Small intestine (tissue), 7 donors: ENCODE data around the gene MRPS14. TPM values are rescaled to one million over a fixed set of nuclear protein-coding genes. Genes with fewer than 3 reads are reported as not detected.
"Not testable (repeated sequence)": the region's sequence is repeated elsewhere in the genome, so short reads cannot be mapped to it uniquely, and the experiment has no call there.

Experiments used
- DNase-seq, 2 donors: peaks; one replicate each; pipeline versions ENCODE4 v3.0.0 to v3.0.0-alpha.2; 2013
- FAIRE-seq: peaks from 2 replicates; lab custom pipeline; 2012; peaks lifted over from hg19 to GRCh38; lab: Jason Lieb, UNC
- H3K27ac ChIP-seq, 3 donors: one replicate each; pipeline ENCODE4 v1.5.1; 2013; ENCODE audit warnings: low read length in 2 of 3, mild to moderate bottlenecking in 2 of 3, control low read depth in 1 of 3, inconsistent platforms in 1 of 3, low read depth in 1 of 3, moderate library complexity in 1 of 3
- H3K27me3 ChIP-seq, 3 donors: one replicate each; pipeline ENCODE4 v1.6.1; 2013; ENCODE audit warnings: low read length in 3 of 3, inconsistent platforms in 1 of 3; ENCODE audit not compliant: control insufficient read depth in 3 of 3, insufficient read depth in 3 of 3
- H3K36me3 ChIP-seq, 3 donors: one replicate each; pipeline ENCODE4 v1.6.1; 2013; ENCODE audit warnings: low read length in 3 of 3, inconsistent platforms in 1 of 3, low read depth in 1 of 3, mild to moderate bottlenecking in 1 of 3, moderate library complexity in 1 of 3; ENCODE audit not compliant: control insufficient read depth in 3 of 3, insufficient read depth in 2 of 3
- H3K4me1 ChIP-seq, 3 donors: one replicate each; pipeline ENCODE4 v1.6.1; 2013; ENCODE audit warnings: low read length in 2 of 3, inconsistent platforms in 1 of 3, low read depth in 1 of 3, mild to moderate bottlenecking in 1 of 3, moderate library complexity in 1 of 3; ENCODE audit not compliant: control insufficient read depth in 3 of 3, insufficient read depth in 2 of 3
- H3K4me3 ChIP-seq, 3 donors: one replicate each; pipeline ENCODE4 v1.5.1; 2013; ENCODE audit warnings: low read length in 3 of 3, control low read depth in 1 of 3, inconsistent platforms in 1 of 3, low read depth in 1 of 3, mild to moderate bottlenecking in 1 of 3, moderate library complexity in 1 of 3
- H3K9me3 ChIP-seq, 2 donors: one replicate each; pipeline ENCODE4 v1.6.1; 2013; ENCODE audit warnings: low read depth in 1 of 2, low read length in 1 of 2; ENCODE audit not compliant: control insufficient read depth in 2 of 2, insufficient read depth in 1 of 2
- WGBS, 3 donors: extraction: QIAGEN DNeasy Blood & Tissue Kit; methylation state at CpG; one replicate each; pipeline ENCODE4 v1.1.7; 2013; 5-methylcytosine and 5-hydroxymethylcytosine counted together
- polyA plus RNA-seq, 4 donors: library from polyadenylated mRNA; stranded (reverse) in 3 of 4; unstranded in 1 of 4; fragments of 200-250 nt in 3 of 4; fragments of 120-200 nt in 1 of 4; gene quantifications; one replicate each; pipeline versions ENCODE4 v1.2.1 to v1.2.3, GENCODE V29; 2013
- donor health status: healthy with polysubstance abuse.
- donor health status: control.
- donor health status: control.
- donor health status: Bipolar disorder and iron deficiency.
- donor health status: healthy.

MRPS14 gene
- polyA plus RNA-seq, 4 donors = 18.1 to 34.7 (median 25.6) TPM

GRCh38 chr1:175037416-175037815, 14.2 kb upstream of the MRPS14 start:
- no peaks in the 10 kb centered on the region for H3K4me1 ChIP-seq
- no peaks in the 10 kb centered on the region for H3K36me3 ChIP-seq
- H3K4me3 ChIP-seq = no peak overlapping the region
- no peak for FAIRE-seq
- H3K27me3 ChIP-seq = no peaks in the 10 kb centered on the region
- H3K27ac ChIP-seq = no peak overlapping the region
- WGBS, 3 donors = 53 to 61% (median 61%) methylated on average over 7 of the region's 7 CpGs
- no peaks in the 10 kb centered on the region for H3K9me3 ChIP-seq
- no peak for DNase-seq

GRCh38 chr1:175036476-175036875, 13.3 kb upstream of the MRPS14 start:
- WGBS, 3 donors = 61 to 68% (median 65%) methylated on average over 3 of the region's 3 CpGs
- no peaks in the 10 kb centered on the region for H3K9me3 ChIP-seq
- H3K4me3 ChIP-seq = no peak overlapping the region
- no peak for FAIRE-seq
- no peaks in the 10 kb centered on the region for H3K27me3 ChIP-seq
- H3K4me1 ChIP-seq = no peaks in the 10 kb centered on the region
- no peak for DNase-seq
- no peak overlapping the region for H3K27ac ChIP-seq
- no peaks in the 10 kb centered on the region for H3K36me3 ChIP-seq

- DNase-seq (no peak), FAIRE-seq (no peak)
- no peaks in the 10 kb centered on the region for H3K4me1 ChIP-seq
- H3K27ac ChIP-seq = no peak overlapping the region
- H3K9me3 ChIP-seq = no peaks in the 10 kb centered on the region
- H3K27me3 ChIP-seq = no peaks in the 10 kb centered on the region
- H3K36me3 ChIP-seq = no peaks in the 10 kb centered on the region
- H3K4me3 ChIP-seq = no peak overlapping the region
- 91 to 94% (median 92%) methylated on average over 6 of the region's 6 CpGs for WGBS, 3 donors
Measured at GRCh38 chr1:175035865-175036264, 12.6 kb upstream of the MRPS14 start.

- Histone ChIP-seq H3K36me3 (no peaks in the 10 kb centered on the region), H3K27me3 (no peaks in the 10 kb centered on the region), H3K4me3 (no peak overlapping the region), H3K4me1 (no peaks in the 10 kb centered on the region), H3K9me3 (no peaks in the 10 kb centered on the region), H3K27ac (no peak overlapping the region)
- WGBS, 3 donors = 46 to 61% (median 53%) methylated on average over 2 of the region's 2 CpGs
- FAIRE-seq (no peak), DNase-seq (no peak)
Measured at GRCh38 chr1:175034775-175035174, 11.6 kb upstream of the MRPS14 start.

- FAIRE-seq = no peak
- H3K27ac ChIP-seq = no peak overlapping the region
- 66 to 79% (median 69%) methylated on average over 4 of the region's 4 CpGs for WGBS, 3 donors
Measured at GRCh38 chr1:175033953-175034352, 10.7 kb upstream of the MRPS14 start.

GRCh38 chr1:175024773-175025172, 1.5 kb upstream of the MRPS14 start:
- DNase-seq = no peak
- Histone ChIP-seq H3K36me3 (no peaks in the 10 kb centered on the region), H3K4me1 (peaks cover 0 to 7% (median 0%) of the 10 kb centered on the region in 3 donors), H3K27me3 (no peaks in the 10 kb centered on the region), H3K4me3 (no peak overlapping the region), H3K27ac (no peak overlapping the region), H3K9me3 (no peaks in the 10 kb centered on the region)
- no peak for FAIRE-seq
- WGBS, 3 donors = 92 to 97% (median 96%) methylated on average over 2 of the region's 2 CpGs

More at GRCh38 chr1:175033953-175034352, 10.7 kb upstream of the MRPS14 start:
- Histone ChIP-seq H3K36me3 (no peaks in the 10 kb centered on the region), H3K4me3 (no peak overlapping the region), H3K27me3 (no peaks in the 10 kb centered on the region), H3K4me1 (peaks cover 0 to 6% (median 0%) of the 10 kb centered on the region in 3 donors), H3K9me3 (no peaks in the 10 kb centered on the region)
- DNase-seq = peak in 1 of 2 donors; percentile 9

GRCh38 chr1:175023922-175024242, 657 bp upstream of the MRPS14 start:
- not testable (repeated sequence) for H3K27me3 ChIP-seq, H3K36me3 ChIP-seq, H3K9me3 ChIP-seq, H3K4me1 ChIP-seq, DNase-seq, FAIRE-seq
- WGBS, 3 donors = 86 to 95% (median 93%) methylated on average over 2 of the region's 2 CpGs
- peak overlapping the region in 1 of 3 donors; percentile 96 for H3K4me3 ChIP-seq
- peak overlapping the region; percentile 45 to 83 (median 67) for H3K27ac ChIP-seq

- no peaks in the 10 kb centered on the region for H3K4me1 ChIP-seq
- DNase-seq = no peak
- H3K27ac ChIP-seq = no peak overlapping the region
- no peak overlapping the region for H3K4me3 ChIP-seq
- peaks cover 9 to 22% (median 13%) of the 10 kb centered on the region in 3 donors for H3K36me3 ChIP-seq
- 83 to 93% (median 89%) methylated on average over 3 of the region's 3 CpGs for WGBS, 3 donors
- no peaks in the 10 kb centered on the region for H3K9me3 ChIP-seq
- FAIRE-seq = no peak
- H3K27me3 ChIP-seq = no peaks in the 10 kb centered on the region
Measured at GRCh38 chr1:175019524-175019923, 3.7 kb downstream of the MRPS14 start.

- peaks cover 24 to 34% (median 27%) of the 10 kb centered on the region in 3 donors for H3K36me3 ChIP-seq
- WGBS, 3 donors = 83 to 84% (median 84%) methylated on average over 4 of the region's 4 CpGs
- no peak for DNase-seq
Measured at GRCh38 chr1:175015243-175015642, 8.0 kb downstream of the MRPS14 start.

More at GRCh38 chr1:175015243-175015642, 8.0 kb downstream of the MRPS14 start:
- H3K27ac ChIP-seq = no peak overlapping the region
- H3K27me3 ChIP-seq = no peaks in the 10 kb centered on the region
- H3K9me3 ChIP-seq = no peaks in the 10 kb centered on the region
- H3K4me3 ChIP-seq = no peak overlapping the region
- FAIRE-seq = no peak
- no peaks in the 10 kb centered on the region for H3K4me1 ChIP-seq
